Epidermal melanocyte (primary cell): ENCODE measurements around the gene NAA25.
"Not testable (repeated sequence)": the region's sequence is repeated elsewhere in the genome, so short reads cannot be mapped to it uniquely, and the experiment has no call there.

ENCODE experiments used
- DNase-seq: peaks from one replicate; pipeline ENCODE4 v3.0.0; 2011; ENCODE audit warnings: low spot score; ENCODE audit not compliant: insufficient read length

Gene NAA25

GRCh38 chr12:112116232-112117060 is 7.9 kb upstream of the NAA25 start:
- no peak for DNase-seq

DNA sequence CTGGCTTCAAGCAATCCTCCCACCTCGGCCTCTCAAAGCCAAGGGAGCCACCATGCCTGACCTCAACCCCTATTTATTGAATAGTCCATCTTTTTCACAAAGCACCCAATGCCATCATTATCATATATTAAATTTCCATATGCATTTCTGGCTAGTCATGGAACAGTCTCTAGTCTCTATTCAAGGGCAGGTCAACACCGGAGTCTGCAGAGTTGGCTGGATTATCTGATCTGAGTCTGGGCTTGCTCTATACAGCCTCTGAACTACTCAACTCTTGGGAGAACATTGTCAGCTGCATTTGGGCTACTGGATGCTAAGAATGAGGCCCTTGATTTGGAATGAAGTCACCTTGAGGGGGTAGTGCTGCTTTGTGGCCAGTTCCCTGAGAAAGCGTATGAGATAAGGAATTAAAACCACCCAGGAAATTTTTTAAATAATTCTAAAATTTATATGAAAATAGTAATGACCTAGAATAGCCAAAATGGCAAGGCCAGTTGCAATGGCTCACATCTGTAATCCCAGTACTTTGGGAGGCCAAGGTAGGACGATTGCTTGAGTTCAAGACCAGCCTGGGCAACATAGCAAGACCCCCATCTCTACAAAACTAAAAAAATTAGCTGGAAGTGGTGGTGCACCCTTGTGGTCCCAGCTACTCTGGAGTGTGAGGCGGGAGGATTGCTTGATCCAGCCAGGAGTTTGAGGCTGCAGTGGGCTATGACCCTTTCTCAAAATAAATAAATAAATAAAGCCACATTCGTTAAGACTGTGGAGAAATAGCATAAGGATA is 6.9 kb upstream of the NAA25 start:
- no peak for DNase-seq

- DNase-seq = no peak
These were observed 4.0 kb upstream of the NAA25 start for GRCh38 chr12:112112409-112113133.

- no peak for DNase-seq
These were observed 3.3 kb upstream of the NAA25 start for GRCh38 chr12:112111931-112112330.

DNA sequence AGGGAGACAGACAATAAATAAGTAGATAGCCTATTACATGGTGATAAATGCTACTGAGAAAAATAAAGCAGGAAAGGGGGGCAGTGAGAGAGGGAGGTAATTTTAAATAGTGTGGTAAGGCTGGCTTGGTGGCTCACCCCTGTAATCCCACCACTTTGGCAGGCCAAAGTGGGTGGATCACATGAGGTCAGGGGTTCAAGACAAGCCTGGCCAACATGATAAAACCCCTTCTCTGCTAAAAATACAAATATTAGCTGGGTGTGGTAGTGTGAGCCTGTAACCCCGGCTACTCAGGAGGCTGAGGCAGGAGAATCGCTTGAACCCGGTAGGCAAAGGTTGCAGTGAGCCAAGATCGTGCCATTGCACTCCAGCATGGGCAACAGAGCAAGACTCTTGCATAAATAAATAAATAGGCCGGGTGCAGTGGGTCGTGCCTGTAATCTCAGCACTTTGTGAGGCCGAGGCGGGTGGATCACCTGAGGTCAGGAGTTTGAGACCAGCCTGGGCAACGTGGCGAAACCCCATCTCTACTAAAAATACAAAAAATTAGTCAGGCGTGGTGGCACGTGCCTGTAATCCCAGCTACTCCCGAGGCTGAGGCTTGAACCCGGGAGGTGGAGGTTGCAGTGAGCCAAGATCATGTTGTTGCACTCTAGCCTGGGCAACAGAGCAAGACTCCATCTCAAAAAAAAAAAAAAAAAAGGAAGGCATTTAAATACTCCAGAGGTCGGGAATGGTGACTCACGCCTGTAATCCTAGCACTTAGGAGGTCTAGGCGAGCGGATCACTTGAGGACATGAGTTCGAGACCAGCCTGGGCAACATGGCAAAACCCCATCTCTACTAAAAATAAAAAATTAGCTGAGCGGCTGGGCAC is 2.4 kb upstream of the NAA25 start:
- DNase-seq = not testable (repeated sequence)

GRCh38 chr12:112107306-112108201 is 1.0 kb downstream of the NAA25 start:
- DNase-seq = no peak

GRCh38 chr12:112105891-112106290 is 2.7 kb downstream of the NAA25 start:
- DNase-seq = no peak

DNA sequence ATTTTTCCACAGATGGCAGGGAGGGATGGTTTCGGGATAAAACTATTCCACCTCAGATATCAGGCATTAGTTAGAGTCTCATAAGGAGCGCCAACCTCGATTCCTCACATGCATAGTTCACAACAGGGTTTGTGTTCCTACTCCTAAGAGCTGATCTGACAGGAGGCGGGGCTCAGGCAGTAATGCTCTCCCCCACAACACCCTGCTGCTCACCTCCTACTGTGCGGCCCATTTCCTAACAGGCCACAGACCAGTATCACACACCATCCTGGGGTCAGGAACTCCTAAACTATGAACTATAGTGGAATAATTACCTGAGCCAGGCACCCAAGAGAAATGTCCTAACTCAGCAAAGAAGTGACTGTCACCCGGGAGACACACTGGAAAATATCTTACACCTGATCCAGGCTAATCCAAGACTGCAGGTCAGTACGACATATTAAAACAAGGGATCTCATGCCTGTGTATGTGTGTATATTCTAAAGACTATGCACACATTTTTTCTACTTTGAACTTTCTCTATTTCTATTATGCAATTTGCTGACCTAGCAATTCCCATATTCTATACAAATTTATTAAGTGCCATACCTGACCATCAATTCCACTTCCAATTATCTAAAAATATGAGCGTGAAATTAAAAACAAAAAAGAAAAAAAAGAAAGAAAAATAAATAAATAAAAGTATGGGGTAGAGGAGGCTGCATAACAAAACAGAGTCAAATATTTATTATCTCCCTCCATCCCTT is 4.7 kb downstream of the NAA25 start:
- DNase-seq = no peak

DNA sequence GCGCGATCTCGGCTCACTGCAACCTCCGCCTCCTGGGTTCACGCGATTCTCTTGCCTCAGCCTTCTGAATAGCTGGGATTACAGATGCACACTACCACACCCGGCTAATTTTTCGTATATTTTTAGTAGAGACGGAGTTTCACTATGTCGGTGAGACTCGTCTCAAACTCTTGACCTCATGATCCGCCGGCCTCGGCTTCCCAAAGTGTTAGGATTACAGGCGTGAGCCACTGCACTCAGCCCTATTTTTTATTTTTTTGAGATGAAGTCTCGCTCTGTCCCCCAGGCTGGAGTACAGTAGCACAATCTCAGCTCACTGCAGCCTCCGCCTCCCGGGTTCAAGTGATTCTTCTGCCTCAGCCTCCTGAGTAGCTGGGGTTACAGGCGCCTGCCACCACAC is 5.8 kb downstream of the NAA25 start:
- DNase-seq = not testable (repeated sequence)

GRCh38 chr12:112102127-112102526 is 6.5 kb downstream of the NAA25 start:
- no peak for DNase-seq

DNA sequence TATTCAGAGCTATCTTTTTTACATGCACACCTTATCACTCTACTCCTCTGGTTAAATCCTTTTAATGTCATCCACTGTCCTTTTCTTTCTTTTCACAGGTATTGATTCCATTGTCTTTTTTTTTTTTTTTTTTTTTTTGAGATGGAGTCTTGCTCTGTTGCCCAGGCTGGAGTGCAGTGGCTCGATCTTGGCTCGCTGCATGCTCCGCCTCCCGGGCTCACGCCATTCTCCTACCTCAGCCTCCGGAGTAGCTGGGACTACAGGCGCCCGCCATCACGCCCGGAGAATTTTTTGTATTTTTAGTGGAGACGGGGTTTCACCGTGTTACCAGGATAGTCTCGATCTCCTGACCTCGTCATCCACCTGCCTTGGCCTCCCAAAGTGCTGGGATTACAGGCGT is 8.1 kb downstream of the NAA25 start:
- not testable (repeated sequence) for DNase-seq

GRCh38 chr12:112097641-112098040 is 10.9 kb downstream of the NAA25 start:
- no peak for DNase-seq

DNA sequence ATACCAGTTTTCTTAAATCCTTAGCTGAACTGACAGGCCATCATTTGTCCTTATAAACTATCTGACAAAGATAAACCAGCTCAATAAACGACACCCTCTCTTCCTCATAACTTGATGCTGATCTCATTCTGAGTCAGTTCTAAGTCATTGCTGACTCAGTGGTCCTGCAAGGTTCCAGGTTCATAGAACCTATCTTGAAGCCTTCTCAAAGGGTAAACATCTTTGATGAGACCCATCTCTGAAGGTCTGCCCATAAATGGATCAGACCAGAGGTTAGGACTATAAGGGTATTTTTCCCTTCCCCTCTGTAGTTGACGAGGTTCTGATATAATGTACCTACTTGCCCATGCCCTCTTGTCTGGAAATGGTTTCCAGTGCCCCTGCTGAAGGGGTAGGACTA is 11.9 kb downstream of the NAA25 start:
- DNase-seq = no peak

DNA sequence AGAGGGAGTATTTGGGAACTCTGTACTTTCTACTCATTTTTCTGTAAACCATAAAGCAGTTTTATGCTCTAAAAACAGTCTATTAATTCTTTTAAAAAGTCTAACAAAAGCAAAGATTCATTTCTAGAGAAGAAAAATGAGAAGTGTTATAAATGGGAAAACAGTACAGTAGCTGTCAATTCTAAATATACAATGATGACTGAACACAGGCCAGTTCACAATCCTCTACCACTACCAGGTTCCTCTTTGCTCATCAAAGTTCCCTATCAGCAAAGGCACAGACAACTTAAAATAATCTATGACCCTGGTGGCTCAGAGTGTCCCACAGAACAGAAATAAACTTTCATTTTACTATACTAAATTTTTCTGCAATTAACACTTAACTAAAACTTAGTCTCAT is 12.5 kb downstream of the NAA25 start:
- DNase-seq = no peak

DNA sequence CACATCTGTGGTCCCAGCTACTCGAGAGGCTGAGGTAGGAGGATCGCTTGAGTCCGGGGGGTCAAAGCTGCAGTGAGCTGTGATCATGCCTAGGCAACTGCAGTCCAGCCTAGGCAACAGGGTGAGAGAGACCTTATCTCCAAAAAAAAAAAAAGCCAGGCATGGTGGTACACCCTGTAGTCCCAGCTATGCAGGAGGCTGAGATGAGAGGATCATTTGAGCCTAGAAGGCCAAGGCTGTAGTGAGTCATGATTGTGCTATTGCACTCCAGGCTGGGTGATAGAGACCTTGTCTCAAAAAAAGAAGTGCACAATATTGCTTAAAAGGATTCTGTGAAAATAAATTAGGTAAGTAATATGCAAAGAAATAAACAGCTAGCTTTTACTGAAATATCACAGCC is 17.0 kb downstream of the NAA25 start:
- DNase-seq = no peak

DNA sequence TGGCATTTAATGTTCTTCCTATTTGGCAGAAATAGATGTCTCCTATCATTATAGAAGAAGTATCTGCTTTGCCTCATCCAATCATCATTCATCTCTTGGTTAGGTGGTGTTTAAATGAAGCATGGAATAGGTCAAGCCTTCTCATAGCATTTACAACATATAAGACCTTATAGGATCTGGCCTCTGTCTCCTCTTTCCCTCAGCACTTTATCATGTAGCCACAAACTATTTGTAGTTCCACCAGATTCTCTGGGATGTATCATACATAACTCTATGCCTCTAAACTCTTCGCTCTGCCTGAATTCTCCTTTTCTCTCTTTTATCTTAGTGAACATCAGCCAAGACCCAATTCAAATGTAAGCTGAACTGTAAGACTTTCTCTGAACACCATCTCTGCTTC is 20.7 kb downstream of the NAA25 start:
- no peak for DNase-seq

- no peak for DNase-seq
These were observed 21.3 kb downstream of the NAA25 start for GRCh38 chr12:112087055-112087850.

DNA sequence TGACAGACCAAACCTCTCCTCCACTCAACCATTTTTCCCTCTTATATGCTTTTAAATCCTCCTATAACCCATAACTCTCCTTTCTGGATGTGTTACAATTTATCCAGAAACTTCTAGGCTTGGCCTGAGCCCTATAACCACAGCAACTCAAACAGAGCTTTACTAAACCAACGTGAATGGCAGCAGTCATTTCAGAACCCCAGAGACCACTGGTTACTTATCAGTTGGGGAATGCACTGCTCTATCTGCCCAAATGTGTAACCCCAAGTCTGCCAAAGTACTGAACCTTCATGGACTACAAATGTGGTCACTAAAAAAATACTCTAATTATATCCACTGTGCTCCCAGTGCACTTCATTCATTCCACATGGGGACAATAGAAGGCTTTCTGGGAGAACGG is 42.0 kb downstream of the NAA25 start:
- no peak for DNase-seq

- DNase-seq = no peak
These were observed 45.3 kb downstream of the NAA25 start for GRCh38 chr12:112063273-112063672.
